ENCODE results near the gene OR6C3. TPM values are rescaled to one million over a fixed set of nuclear protein-coding genes. Genes with fewer than 3 reads are reported as not detected.
"Not testable (repeated sequence)": the region's sequence is repeated elsewhere in the genome, so short reads cannot be mapped to it uniquely, and the experiment has no call there.

Gene OR6C3
- total RNA-seq: not detected
- long read RNA-seq: 0 reads

GRCh38 chr12:55330446-55330845 is at the start of gene OR6C3:
Gene OR6C3 (plus strand): TSS chr12:55330746. CDS start chr12:55331701, 955 bp downstream.
- intact Hi-C loops (cut with DNase I): no loop called here
- DNase-seq (no peak), ATAC-seq (ENCODE audit: poor library complexity) (no peak)

GRCh38 chr12:55280991-55281390 is 49.6 kb upstream of the OR6C3 start:
- intact Hi-C loops (cut with DNase I): no loop called here
- DNase-seq (no peak), ATAC-seq (ENCODE audit: poor library complexity) (no peak)

GRCh38 chr12:55289999-55290398 is 40.5 kb upstream of the OR6C3 start:
- ATAC-seq (ENCODE audit: poor library complexity) (no peak), DNase-seq (no peak)
- intact Hi-C loops (cut with DNase I): no loop called here

DNA sequence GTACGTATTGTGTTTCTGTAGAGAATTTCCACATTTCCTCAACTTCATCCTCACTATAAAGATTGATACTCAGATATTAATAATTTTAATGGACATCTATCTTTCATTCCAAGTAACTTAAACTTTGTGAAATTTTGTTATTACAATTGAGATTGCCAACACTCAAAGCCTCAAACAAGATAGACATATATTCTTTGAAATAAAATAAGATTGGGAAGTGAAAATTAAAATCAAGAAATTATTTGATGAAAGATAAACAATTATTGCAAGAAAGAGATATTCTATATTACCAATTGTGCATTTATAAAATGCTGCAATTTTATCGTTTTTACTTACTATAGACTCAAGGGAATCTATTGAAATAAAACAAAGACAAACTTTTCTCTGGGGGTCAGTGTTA is 34.1 kb upstream of the OR6C3 start, which contains the start of gene OR6C6:
TSS of gene OR6C6 (minus strand) at position 101 of the 400 bp plus-strand sequence. CDS start 1,337 bp downstream, outside the sequence.
- intact Hi-C loops (cut with DNase I): no loop called here
- ATAC-seq (ENCODE audit: poor library complexity): no peak
- DNase-seq: no peak

GRCh38 chr12:55314043-55314442 is 16.5 kb upstream of the OR6C3 start, which contains the start of gene OR6C1:
Gene OR6C1 (plus strand): TSS chr12:55314343. CDS start chr12:55320600, 6,257 bp downstream.
- intact Hi-C loops (cut with DNase I): no loop called here
- DNase-seq (no peak), ATAC-seq (ENCODE audit: poor library complexity) (no peak)

GRCh38 chr12:55320201-55320600 is 10.3 kb upstream of the OR6C3 start:
- no peak for DNase-seq
- intact Hi-C loops (cut with DNase I): no loop called here

DNA sequence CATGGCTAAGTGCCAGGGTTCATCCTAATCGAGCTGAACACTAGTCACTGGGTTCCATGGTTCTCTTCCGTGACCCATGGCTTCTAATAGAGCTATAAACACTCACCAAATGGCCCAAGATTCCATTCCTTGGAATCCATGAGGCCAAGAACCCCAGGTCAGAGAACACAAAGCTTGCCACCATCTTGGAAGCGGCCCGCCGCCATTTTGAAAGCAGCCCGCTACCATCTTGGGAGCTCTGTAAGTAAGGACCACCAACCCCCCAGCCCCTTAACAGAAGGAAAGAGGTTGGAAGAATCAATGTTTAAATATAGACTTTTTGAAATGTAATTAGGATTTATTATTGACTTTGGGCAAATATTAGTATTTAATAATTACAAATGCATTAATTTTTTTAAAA is 4.7 kb upstream of the OR6C3 start:
- DNase-seq; intact Hi-C loops (cut with DNase I); ATAC-seq (ENCODE audit: poor library complexity): not testable (repeated sequence)

More at GRCh38 chr12:55320201-55320600, 10.3 kb upstream of the OR6C3 start:
- no peak for ATAC-seq (ENCODE audit: poor library complexity)

GRCh38 chr12:55336002-55336401 is 5.5 kb downstream of the OR6C3 start:
- ATAC-seq (ENCODE audit: poor library complexity) (no peak), DNase-seq (no peak)
- intact Hi-C loops (cut with DNase I): no loop called here

DNA sequence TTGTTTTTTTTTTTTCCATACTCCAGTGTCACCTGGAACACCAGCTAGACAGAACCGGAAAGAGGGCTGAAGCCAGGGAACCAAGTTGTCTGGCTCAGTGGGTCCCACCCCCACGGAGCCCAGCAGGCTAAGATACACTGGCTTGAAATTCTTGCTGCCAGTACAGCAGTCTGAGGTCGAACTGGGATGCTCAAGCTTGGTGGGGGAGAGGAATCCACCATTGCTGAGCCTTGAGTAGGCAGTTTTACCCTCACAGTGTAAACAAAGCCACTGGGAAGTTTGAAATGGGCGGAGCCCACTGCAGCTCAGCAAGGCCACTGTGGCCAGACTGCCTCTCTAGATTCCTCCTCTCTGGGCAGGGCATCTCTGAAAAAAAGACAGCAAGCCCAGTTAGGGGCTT is 24.8 kb downstream of the OR6C3 start:
- intact Hi-C loops (cut with DNase I); DNase-seq: not testable (repeated sequence)

GRCh38 chr12:55362675-55363074 is 32.1 kb downstream of the OR6C3 start, which contains the start of gene OR6C75:
Gene OR6C75 (plus strand): TSS chr12:55362975. CDS start chr12:55365111, 2,136 bp downstream.
- no peak for DNase-seq
- no peak for ATAC-seq (ENCODE audit: poor library complexity)
- intact Hi-C loops (cut with DNase I): no loop called here

More for the DNA sequence above, 24.8 kb downstream of the OR6C3 start:
- ATAC-seq (ENCODE audit: poor library complexity): not testable (repeated sequence)

DNA sequence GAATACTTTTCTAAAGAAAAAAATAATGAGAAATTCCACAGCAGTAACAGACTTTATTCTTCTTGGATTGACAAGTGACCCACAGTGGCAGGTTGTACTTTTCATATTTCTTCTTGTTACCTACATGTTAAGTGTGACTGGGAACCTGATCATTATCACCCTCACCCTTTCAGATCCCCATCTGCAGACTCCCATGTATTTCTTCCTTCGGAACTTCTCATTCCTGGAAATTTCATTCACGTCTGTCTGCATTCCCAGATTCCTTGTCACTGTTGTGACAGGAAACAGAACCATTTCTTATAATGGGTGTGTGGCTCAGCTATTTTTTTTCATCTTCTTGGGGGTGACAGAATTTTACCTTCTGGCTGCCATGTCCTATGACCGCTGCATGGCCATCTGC is 34.5 kb downstream of the OR6C3 start:
- ATAC-seq (ENCODE audit: poor library complexity) (no peak), DNase-seq (no peak)
- intact Hi-C loops (cut with DNase I): no loop called here

DNA sequence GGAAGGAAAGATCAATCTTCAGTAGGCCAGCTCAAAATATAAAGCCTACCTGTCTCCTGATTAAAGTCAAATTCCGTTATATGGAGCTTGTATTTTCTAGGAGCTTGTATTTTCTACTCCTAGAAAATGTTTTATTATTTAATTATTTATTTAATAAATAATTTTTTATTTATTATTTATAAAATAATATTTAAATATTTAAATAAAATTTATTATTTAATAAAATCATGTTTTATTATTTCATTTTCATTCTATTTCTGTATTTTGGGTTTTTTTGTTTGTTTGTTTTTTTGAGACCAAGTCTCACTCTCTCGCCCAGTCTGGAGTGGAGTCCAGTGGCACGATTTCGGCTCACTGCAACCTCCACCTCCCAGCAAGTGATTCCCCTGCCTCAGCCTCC is 42.0 kb downstream of the OR6C3 start:
- DNase-seq (no peak), ATAC-seq (ENCODE audit: poor library complexity) (no peak)
- intact Hi-C loops (cut with DNase I): no loop called here

Other genes with a start within 250 kb of the OR6C3 start
- not detected for gene OR9K2, start 204.3 kb upstream of the OR6C3 start, total RNA-seq
- not detected for gene OR10A7, start 109.7 kb upstream of the OR6C3 start, total RNA-seq
- not detected for gene OR6C74, start 86.1 kb upstream of the OR6C3 start, total RNA-seq
- gene OR6C6, start 34.2 kb upstream of the OR6C3 start, total RNA-seq: not detected
- gene OR6C1, start 16.4 kb upstream of the OR6C3 start, total RNA-seq: not detected
- not detected for gene OR6C75, start 32.2 kb downstream of the OR6C3 start, total RNA-seq
- not detected for gene OR6C65, start 69.8 kb downstream of the OR6C3 start, total RNA-seq
- not detected for gene OR6C76, start 95.5 kb downstream of the OR6C3 start, total RNA-seq
- gene OR6C2, start 113.3 kb downstream of the OR6C3 start, total RNA-seq: not detected
- gene OR6C70, start 139.4 kb downstream of the OR6C3 start, total RNA-seq: not detected
- gene OR6C68, start 161.6 kb downstream of the OR6C3 start, total RNA-seq: not detected
- gene OR6C4, start 218.9 kb downstream of the OR6C3 start, total RNA-seq: not detected
- not detected for gene OR2AP1, start 241.7 kb downstream of the OR6C3 start, total RNA-seq

All from Right ventricle myocardium superior (tissue), 1 donor.